Nephron progenitor cell (in vitro differentiated cells): Measurements from ENCODE around the gene PPP6R3.
A peak's percentile ranks its signal among the peaks of the same experiment; 100 is the strongest.

Experiments
- DNase-seq: peaks from one replicate; pipeline ENCODE4 v3.0.0; 2021
- H3K27ac Mint-ChIP-seq: 2 replicates; pipeline ENCODE4 v1.8.0; 2021; ENCODE audit warnings: mild to moderate bottlenecking, moderate library complexity, mixed read lengths
- H3K27me3 Mint-ChIP-seq: 2 replicates; pipeline ENCODE4 v1.8.0; 2021; ENCODE audit warnings: mild to moderate bottlenecking, low read depth, mixed read lengths; ENCODE audit not compliant: poor library complexity
- H3K36me3 Mint-ChIP-seq: 2 replicates; pipeline ENCODE4 v1.8.0; 2021; ENCODE audit warnings: low read depth, mixed read lengths
- H3K4me1 Mint-ChIP-seq: 2 replicates; pipeline ENCODE4 v1.8.0; 2021; ENCODE audit warnings: mixed read lengths
- H3K4me3 Mint-ChIP-seq: 2 replicates; pipeline ENCODE4 v1.8.0; 2021; ENCODE audit warnings: mild to moderate bottlenecking, moderate library complexity, mixed read lengths
- H3K9me3 Mint-ChIP-seq: 2 replicates; pipeline ENCODE4 v1.8.0; 2021; ENCODE audit warnings: mild to moderate bottlenecking, moderate library complexity, mixed read lengths
- CTCF ChIP-seq: fragments of 200-600 bp; sonication (generic); IDR thresholded peaks from 2 replicates; pipeline ENCODE4 v1.5.0; 2021; ENCODE audit warnings: antibody characterized with exemption

PPP6R3 gene

GRCh38 chr11:68549789-68550484, 89.4 kb downstream of the PPP6R3 start:
- peak overlapping the region; percentile 53 for H3K27ac Mint-ChIP-seq

GRCh38 chr11:68550485-68550817, 89.9 kb downstream of the PPP6R3 start:
- H3K9me3 Mint-ChIP-seq = no peaks in the 10 kb centered on the region
- H3K27me3 Mint-ChIP-seq = no peaks in the 10 kb centered on the region
- peaks cover 80% of the 10 kb centered on the region for H3K36me3 Mint-ChIP-seq
- no peak overlapping the region for H3K4me3 Mint-ChIP-seq
- peaks cover 14% of the 10 kb centered on the region for H3K4me1 Mint-ChIP-seq
- TF ChIP-seq CTCF = no peak
- no peak for DNase-seq
- H3K27ac Mint-ChIP-seq = peak overlapping the region; percentile 53

More at GRCh38 chr11:68549789-68550484, 89.4 kb downstream of the PPP6R3 start:
- no peak for TF ChIP-seq CTCF
- Mint-ChIP-seq H3K4me3 (no peak overlapping the region), H3K9me3 (no peaks in the 10 kb centered on the region), H3K36me3 (peaks cover 80% of the 10 kb centered on the region), H3K4me1 (peaks cover 14% of the 10 kb centered on the region), H3K27me3 (no peaks in the 10 kb centered on the region)
- no peak for DNase-seq

- no peak overlapping the region for H3K4me3 Mint-ChIP-seq
- no peak overlapping the region for H3K27ac Mint-ChIP-seq
- H3K36me3 Mint-ChIP-seq = peaks cover 78% of the 10 kb centered on the region
- no peak for DNase-seq
- H3K4me1 Mint-ChIP-seq = peaks cover 14% of the 10 kb centered on the region
- no peaks in the 10 kb centered on the region for H3K27me3 Mint-ChIP-seq
- no peak for TF ChIP-seq CTCF
- no peaks in the 10 kb centered on the region for H3K9me3 Mint-ChIP-seq
Measured at GRCh38 chr11:68551223-68551622, 90.7 kb downstream of the PPP6R3 start.

GRCh38 chr11:68551777-68552176, 91.2 kb downstream of the PPP6R3 start:
- Mint-ChIP-seq H3K9me3 (no peaks in the 10 kb centered on the region), H3K36me3 (peaks cover 72% of the 10 kb centered on the region), H3K27me3 (no peaks in the 10 kb centered on the region), H3K4me1 (peaks cover 14% of the 10 kb centered on the region), H3K27ac (peak overlapping the region; percentile 31), H3K4me3 (no peak overlapping the region)
- no peak for TF ChIP-seq CTCF
- no peak for DNase-seq

GRCh38 chr11:68552542-68552941, 92.0 kb downstream of the PPP6R3 start:
- Mint-ChIP-seq H3K9me3 (no peaks in the 10 kb centered on the region), H3K4me3 (no peak overlapping the region), H3K27ac (no peak overlapping the region), H3K27me3 (no peaks in the 10 kb centered on the region), H3K36me3 (peaks cover 66% of the 10 kb centered on the region), H3K4me1 (peaks cover 14% of the 10 kb centered on the region)
- no peak for TF ChIP-seq CTCF
- no peak for DNase-seq

- no peaks in the 10 kb centered on the region for H3K9me3 Mint-ChIP-seq
- DNase-seq = no peak
- H3K4me3 Mint-ChIP-seq = no peak overlapping the region
- no peak overlapping the region for H3K27ac Mint-ChIP-seq
- TF ChIP-seq CTCF = no peak
- peaks cover 65% of the 10 kb centered on the region for H3K36me3 Mint-ChIP-seq
- no peaks in the 10 kb centered on the region for H3K4me1 Mint-ChIP-seq
- H3K27me3 Mint-ChIP-seq = no peaks in the 10 kb centered on the region
Measured at GRCh38 chr11:68560216-68560615, 99.7 kb downstream of the PPP6R3 start.
